SIG-M5 treated with dmso at 0.1 percent for 504 hours (cell line): Measurements from ENCODE around the gene SYAP1.
"Not testable (repeated sequence)": the region's sequence is repeated elsewhere in the genome, so short reads cannot be mapped to it uniquely, and the experiment has no call there.

Source experiments
- DNase-seq: peaks from one replicate; lab custom pipeline; 2025; ENCODE audit not compliant: unreplicated experiment; lab: John Stamatoyannopoulos, UW

Gene SYAP1

GRCh38 chrX:16778993-16779392, 59.6 kb downstream of the SYAP1 start:
- DNase-seq, result no peak

GRCh38 chrX:16779815-16780214, 60.4 kb downstream of the SYAP1 start:
- DNase-seq, result not testable (repeated sequence)

DNA sequence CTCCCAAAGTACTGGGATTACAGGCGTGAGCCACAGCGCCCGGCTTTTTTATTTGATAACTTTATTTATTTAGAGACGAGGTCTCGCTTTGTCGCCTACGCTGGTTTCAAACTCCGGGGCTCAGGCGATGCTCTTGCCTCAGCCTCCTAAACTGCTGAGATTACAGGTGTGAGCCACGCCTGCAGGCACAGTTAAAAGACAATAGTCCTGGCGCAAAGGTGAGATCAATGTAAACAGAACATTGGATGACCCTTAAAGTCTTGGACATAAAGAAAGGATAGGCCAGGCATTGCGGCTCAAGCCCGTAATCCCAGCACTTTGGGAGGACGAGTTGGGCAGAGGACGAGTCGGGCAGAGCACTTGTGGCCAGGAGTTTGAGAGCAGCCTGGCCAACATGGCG, 64.0 kb downstream of the SYAP1 start:
- DNase-seq, result no peak

- not testable (repeated sequence) for DNase-seq
Measured at GRCh38 chrX:16784440-16784839, 65.0 kb downstream of the SYAP1 start.

DNA sequence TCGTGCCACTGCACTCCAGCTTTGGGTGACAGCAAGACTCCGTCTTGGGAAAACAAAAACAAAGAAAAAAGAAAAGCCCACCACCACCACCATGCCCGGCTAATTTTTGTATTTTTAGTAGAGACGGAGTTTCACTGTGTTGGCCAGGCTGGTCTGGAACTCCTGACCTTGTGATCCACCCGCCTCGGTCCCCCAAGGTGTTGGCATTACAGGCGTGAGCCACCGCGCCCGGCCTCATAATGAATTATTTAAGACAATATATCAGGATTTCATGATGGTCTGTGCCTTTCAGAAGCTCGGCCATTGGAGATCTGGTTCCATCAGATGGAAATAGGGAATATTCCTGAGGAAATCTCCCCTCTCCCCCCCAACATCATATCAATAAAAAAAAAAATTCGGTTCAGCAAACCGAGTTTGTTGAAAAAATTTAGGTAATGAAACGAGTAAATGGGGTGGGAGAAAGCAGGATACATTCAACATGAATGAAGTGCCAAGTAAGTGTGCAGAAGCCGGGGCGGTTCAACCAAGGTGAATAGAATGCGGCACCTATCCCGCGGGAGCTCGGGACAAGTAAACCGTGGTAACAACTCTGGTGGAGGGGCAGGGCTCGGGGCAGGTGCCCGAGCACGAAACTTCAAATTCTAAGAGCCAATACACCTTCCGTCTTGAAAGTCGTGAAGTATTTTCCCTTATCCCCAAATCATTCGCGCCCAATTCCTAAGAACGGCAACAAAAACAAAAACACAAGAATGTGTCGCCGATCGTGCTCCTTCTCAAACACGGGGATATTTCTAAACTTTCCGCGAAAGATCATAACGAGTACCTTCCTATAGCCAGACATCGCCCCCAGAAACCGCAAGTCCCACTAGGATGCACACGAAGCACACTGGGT, 66.1 kb downstream of the SYAP1 start:
- DNase-seq, result no peak

DNA sequence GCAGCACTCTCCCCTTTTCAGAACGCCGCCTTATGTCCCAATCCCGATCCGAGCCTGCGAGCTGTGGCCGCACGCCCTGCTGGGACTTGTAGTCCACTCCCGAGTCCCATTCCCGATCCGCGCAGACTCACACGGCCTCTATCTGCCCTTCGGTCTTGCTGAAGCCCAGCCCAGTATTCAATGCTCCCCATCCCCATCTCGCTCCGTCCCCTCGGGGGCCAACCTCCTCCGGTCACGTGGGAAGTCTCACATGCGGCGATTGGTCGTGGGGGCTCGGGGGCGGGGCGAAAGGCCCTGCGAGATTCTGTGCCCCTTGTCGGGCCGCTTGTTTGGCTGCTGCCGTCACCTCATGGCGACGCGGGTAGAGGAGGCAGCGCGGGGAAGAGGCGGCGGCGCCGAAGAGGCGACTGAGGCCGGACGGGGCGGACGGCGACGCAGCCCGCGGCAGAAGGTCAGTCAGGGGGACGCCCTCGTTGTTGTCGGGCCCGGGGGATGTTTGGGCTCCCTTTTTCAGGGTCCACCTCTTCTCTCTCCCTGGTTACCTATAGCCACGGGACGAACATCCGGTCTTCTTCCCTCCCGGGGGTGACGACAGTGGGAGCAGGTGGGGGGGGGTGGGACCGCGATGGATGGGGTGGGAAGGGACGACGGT, 66.9 kb downstream of the SYAP1 start, which contains the start of gene TXLNG:
TSS of gene TXLNG (plus strand) at position 328 of the 652 bp plus-strand sequence. CDS start at position 350, 22 bp downstream.
- peak; percentile 98 for DNase-seq

- no peak for DNase-seq
Measured at GRCh38 chrX:16786791-16787735, 67.7 kb downstream of the SYAP1 start.

- no peak for DNase-seq
Measured at GRCh38 chrX:16788477-16788876, 69.1 kb downstream of the SYAP1 start.

GRCh38 chrX:16796298-16796697, 76.9 kb downstream of the SYAP1 start:
- no peak for DNase-seq

- DNase-seq, result no peak
Measured at GRCh38 chrX:16797358-16797757, 77.9 kb downstream of the SYAP1 start.

DNA sequence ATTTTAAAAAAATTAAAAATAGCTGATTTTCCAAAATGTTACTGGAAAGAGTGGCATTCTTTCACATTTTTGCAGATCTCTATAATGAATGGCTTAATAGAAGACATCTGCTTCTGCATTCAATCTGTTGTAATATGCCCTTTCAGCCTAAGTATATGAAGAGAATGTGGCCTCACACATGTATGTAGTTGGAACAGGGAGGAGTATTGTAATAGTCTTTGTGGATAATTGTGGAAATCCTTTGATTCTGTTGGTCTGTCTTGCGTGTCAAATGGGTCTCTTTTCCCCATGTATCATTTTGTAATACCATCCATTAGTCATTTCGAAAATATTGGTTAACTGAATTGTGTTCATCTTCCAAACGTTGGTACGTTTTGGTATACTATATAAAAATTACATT, 78.4 kb downstream of the SYAP1 start:
- no peak for DNase-seq

- no peak for DNase-seq
Measured at GRCh38 chrX:16804923-16805464, 85.6 kb downstream of the SYAP1 start.

DNA sequence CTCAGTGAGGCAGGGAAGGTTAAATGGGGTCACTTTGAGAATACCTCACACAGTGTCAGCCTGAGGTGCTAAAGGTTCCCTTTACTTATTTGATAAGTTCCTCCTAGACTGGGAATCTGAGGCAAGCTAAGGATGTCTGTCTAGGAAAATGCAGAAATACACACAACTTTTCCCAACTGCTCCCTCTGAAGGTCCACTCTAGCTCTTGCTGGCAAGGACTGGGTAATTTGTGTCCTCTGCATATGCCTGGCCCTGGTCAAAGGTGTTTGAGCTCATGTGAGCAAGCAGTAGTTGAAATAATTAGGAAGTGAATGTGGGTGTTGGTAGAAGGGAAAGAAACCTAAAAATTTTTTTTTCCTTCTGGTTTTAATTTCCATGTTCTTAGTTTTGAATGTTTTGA, 88.1 kb downstream of the SYAP1 start:
- peak; percentile 20 for DNase-seq

DNA sequence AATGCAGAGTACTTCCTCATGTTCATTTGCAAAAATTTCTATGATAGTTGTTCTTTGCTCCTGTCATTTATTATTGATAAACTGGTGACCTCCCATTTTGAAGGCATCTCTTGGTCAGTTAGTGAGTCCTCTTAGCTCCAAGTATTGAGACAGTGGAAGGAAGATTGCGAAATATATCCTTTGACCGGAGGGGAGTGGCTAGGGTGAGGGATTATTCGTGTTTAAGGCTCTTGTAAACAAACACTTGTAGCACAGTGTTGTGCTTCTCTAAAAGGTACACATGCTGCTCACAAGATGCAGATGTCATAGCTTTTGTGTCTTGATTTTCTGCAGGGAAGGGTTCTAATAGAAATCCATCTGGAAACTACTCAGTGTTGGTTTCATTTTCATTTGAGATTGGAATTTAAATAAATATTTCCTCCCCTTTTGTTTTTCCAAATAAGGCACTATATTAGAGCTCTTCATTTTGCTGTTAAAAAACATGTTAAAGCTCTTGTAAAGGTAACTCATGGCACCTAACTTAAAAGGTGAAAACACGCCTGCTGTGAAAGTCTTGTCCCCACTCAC, 88.6 kb downstream of the SYAP1 start:
- DNase-seq, result peak; percentile 21

- DNase-seq, result peak; percentile 21
Measured at GRCh38 chrX:16814597-16814996, 95.2 kb downstream of the SYAP1 start.
